ENCODE results near the gene PROX2.

- no peak for TF ChIP-seq POLR2A (IDR thresholded peaks at IDR 0.05; ENCODE audit: low read depth, low read length)
- TF ChIP-seq, protein P1, sequence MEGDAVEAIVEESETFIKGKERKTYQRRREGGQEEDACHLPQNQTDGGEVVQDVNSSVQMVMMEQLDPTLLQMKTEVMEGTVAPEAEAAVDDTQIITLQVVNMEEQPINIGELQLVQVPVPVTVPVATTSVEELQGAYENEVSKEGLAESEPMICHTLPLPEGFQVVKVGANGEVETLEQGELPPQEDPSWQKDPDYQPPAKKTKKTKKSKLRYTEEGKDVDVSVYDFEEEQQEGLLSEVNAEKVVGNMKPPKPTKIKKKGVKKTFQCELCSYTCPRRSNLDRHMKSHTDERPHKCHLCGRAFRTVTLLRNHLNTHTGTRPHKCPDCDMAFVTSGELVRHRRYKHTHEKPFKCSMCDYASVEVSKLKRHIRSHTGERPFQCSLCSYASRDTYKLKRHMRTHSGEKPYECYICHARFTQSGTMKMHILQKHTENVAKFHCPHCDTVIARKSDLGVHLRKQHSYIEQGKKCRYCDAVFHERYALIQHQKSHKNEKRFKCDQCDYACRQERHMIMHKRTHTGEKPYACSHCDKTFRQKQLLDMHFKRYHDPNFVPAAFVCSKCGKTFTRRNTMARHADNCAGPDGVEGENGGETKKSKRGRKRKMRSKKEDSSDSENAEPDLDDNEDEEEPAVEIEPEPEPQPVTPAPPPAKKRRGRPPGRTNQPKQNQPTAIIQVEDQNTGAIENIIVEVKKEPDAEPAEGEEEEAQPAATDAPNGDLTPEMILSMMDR (IDR thresholded peaks at IDR 0.05; ENCODE audit: extremely low read depth in 1 of 2, insufficient read depth in 1 of 2, low read depth in 1 of 2, low read length in 2 of 2): no peak
Measured at GRCh38 chr14:74846968-74847665, 28.8 kb downstream of the PROX2 start.
